Right cardiac atrium (tissue), 5 donors: Measurements from ENCODE around the gene YIF1B. TPM values are rescaled to one million over a fixed set of nuclear protein-coding genes. Genes with fewer than 3 reads are reported as not detected.

Experiments used
- ATAC-seq, 2 donors: fragments of 200-7000 bp; cut with Tn5 transposase; one replicate each; pipeline versions ENCODE4 v1.8.0 to v1.9.1; 2020; ENCODE audit warnings: moderate library complexity in 2 of 2, mild to moderate bottlenecking in 1 of 2
- DNase-seq, 3 donors: peaks; one replicate each; pipeline ENCODE4 v3.0.0-alpha.2; 2020
- H3K27ac ChIP-seq: one replicate; pipeline ENCODE4 v1.5.1; 2013; ENCODE audit warnings: mild to moderate bottlenecking, low read length, control low read depth, moderate library complexity
- H3K27me3 ChIP-seq: one replicate; pipeline ENCODE4 v1.6.1; 2013; ENCODE audit not compliant: control insufficient read depth, insufficient read depth
- H3K4me1 ChIP-seq: one replicate; pipeline ENCODE4 v1.6.1; 2013; ENCODE audit warnings: low read length; ENCODE audit not compliant: control insufficient read depth, insufficient read depth
- H3K4me3 ChIP-seq: one replicate; pipeline ENCODE4 v1.5.1; 2013; ENCODE audit warnings: low read length, control low read depth
- H3K9me3 ChIP-seq: one replicate; pipeline ENCODE4 v1.6.1; 2013; ENCODE audit warnings: low read length; ENCODE audit not compliant: control insufficient read depth
- WGBS: extraction: QIAGEN DNeasy Blood & Tissue Kit; methylation state at CpG from one replicate; pipeline ENCODE4 v1.1.7; 2013; 5-methylcytosine and 5-hydroxymethylcytosine counted together
- intact Hi-C, 4 donors: fragments of 100-400 bp; cut with DNase I; formaldehyde crosslinking; loops; one replicate each; pipeline versions ENCODE4 v1.11.0 to v1.14.0; 2022 to 2023
- polyA plus RNA-seq: library from polyadenylated mRNA; stranded (reverse); fragments of 200-250 nt; gene quantifications from one replicate; pipeline ENCODE4 v1.2.3, GENCODE V29; 2013
- total RNA-seq, 4 donors: library from RNA; stranded (reverse); fragmentation: NEBNext Ultra II Directional; extraction: Animal tissue kit (Norgen Biotek cat#: 25700); gene quantifications; one replicate each; pipeline ENCODE4 v1.2.1, GENCODE V29; 2021
- donor health status: healthy with polysubstance abuse.
- donor health status: DM: no; HTN: yes; CAD: no.
- donor health status: DM: no; HTN: no; CAD: no.
- donor health status: DM: no; HTN: yes; CAD: no; lungs with severe emphysema.
- donor health status: DM: yes; HTN: yes; CAD: no.

Gene YIF1B
- total and polyA plus RNA-seq, 5 donors: 15.9 to 25.7 (median 20.2) TPM

GRCh38 chr19:38317104-38317612, 1.4 kb upstream of the YIF1B start:
- Histone ChIP-seq H3K9me3 (no peaks in the 10 kb centered on the region), H3K27ac (peak overlapping the region; percentile 73), H3K4me3 (no peak overlapping the region), H3K27me3 (no peaks in the 10 kb centered on the region), H3K4me1 (peaks cover 4% of the 10 kb centered on the region)
- ATAC-seq (no peak), DNase-seq (peak in 2 of 3 donors; percentile 23 to 60)
- WGBS: 46% methylated on average over 11 of the region's 11 CpGs
- intact Hi-C loops: loop anchor here in 2 of 4 donors (5.0 kb wide), 2 partner anchors 40 to 60 kb away; partner anchors contain the start of gene PPP1R14A (in 1 of the 2)

- DNase-seq: peak in 1 of 3 donors; percentile 16
- Histone ChIP-seq H3K27me3 (no peaks in the 10 kb centered on the region), H3K27ac (peak overlapping the region; percentile 73), H3K4me3 (peak overlapping the region; percentile 31), H3K9me3 (no peaks in the 10 kb centered on the region), H3K4me1 (peaks cover 4% of the 10 kb centered on the region)
- intact Hi-C loops: loop anchor here in 2 of 4 donors (5.0 kb wide), 2 partner anchors 39 to 59 kb away; partner anchors contain the start of gene PPP1R14A (in 1 of the 2)
- ATAC-seq: no peak
- 34% methylated on average over 8 of the region's 8 CpGs for WGBS
Measured at GRCh38 chr19:38316477-38317067, 825 bp upstream of the YIF1B start.

DNA sequence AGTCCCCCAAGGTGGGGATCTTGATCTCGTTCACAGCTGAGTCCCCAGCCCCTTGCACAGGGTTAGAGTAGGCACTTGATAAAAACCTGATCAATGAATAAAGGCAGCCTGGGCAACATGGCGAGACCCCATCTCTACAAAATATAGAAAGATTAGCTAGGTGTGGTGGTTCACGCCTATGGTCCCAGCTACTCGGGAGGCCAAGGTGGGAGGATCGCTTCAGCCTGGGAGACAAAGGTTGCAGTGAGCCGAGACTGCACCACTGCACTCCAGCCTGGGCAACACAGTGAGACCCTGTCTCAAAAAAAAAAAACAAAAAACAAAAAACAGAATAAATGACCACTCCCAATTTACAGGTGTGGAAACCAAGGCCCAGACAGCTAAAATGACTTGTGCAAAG, 4.8 kb downstream of the YIF1B start:
- intact Hi-C loops: no loop called here
- ATAC-seq (no peak), DNase-seq (no peak)
- Histone ChIP-seq H3K4me1 (no peaks in the 10 kb centered on the region), H3K4me3 (no peak overlapping the region), H3K9me3 (no peaks in the 10 kb centered on the region), H3K27ac (no peak overlapping the region), H3K27me3 (no peaks in the 10 kb centered on the region)
- WGBS: 96% methylated on average over 6 of the region's 6 CpGs

DNA sequence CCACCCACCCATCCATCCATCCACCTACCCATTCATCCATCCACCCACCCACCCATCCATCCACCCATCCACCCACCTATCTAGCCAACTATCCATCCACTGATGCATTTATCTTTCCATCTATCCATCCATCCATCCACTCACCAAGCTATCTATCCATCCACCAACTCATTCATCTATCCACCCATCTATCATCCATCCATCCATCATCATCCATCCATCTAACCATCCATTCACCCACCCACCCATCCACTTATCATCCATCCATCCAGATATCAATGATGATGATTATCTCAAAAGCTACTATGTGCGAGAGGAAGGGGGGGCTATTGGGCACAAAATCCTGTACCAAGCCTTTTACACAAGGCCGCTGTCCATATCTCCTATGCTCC, 5.5 kb downstream of the YIF1B start:
- H3K4me3 ChIP-seq: no peak overlapping the region
- ATAC-seq (no peak), DNase-seq (no peak)
- no peaks in the 10 kb centered on the region for H3K4me1 ChIP-seq
- 96% methylated on average over 2 of the region's 2 CpGs for WGBS
- H3K27me3 ChIP-seq: no peaks in the 10 kb centered on the region
- intact Hi-C loops: no loop called here
- H3K9me3 ChIP-seq: no peaks in the 10 kb centered on the region
- H3K27ac ChIP-seq: no peak overlapping the region

DNA sequence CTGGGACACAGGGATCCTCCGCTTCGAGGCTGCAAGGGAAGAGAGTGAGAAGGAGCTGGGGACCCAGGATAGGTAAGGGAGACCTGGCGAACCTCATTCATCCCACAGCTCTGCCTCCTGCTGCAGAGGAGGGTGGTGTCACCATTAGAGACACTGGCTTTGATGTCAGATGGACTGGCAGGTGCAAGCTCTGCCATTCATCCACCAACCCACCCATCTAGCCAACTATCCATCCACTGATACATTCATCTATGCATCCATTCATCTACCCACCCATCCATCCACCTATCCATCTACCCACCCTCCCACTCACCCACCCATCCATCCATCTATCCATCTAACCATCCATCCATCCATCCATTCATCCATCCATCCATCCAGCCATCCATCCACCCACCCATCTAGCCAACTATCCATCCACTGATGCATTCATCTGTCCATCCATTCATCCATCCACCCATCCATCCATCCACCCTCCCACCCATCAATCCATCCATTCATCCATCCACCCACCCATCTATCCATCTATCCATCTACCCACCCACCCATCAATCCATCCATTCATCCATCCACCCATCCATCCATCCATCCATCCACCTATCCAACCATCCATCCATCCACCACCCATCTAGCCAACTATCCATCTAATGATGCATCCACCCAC, 6.0 kb downstream of the YIF1B start:
- DNase-seq (peak in 1 of 3 donors; percentile 2), ATAC-seq (no peak)
- no peaks in the 10 kb centered on the region for H3K9me3 ChIP-seq
- WGBS: 98% methylated on average over 3 of the region's 3 CpGs
- no peaks in the 10 kb centered on the region for H3K4me1 ChIP-seq
- H3K27me3 ChIP-seq: no peaks in the 10 kb centered on the region
- H3K4me3 ChIP-seq: no peak overlapping the region
- intact Hi-C loops: no loop called here
- H3K27ac ChIP-seq: no peak overlapping the region

- ATAC-seq: no peak
- DNase-seq: peak in 1 of 3 donors; percentile 58
- intact Hi-C loops: no loop called here
Measured at GRCh38 chr19:38308926-38309614, 6.7 kb downstream of the YIF1B start.

GRCh38 chr19:38308006-38308766, 7.6 kb downstream of the YIF1B start:
- Histone ChIP-seq H3K27ac (no peak overlapping the region), H3K4me1 (no peaks in the 10 kb centered on the region), H3K9me3 (no peaks in the 10 kb centered on the region), H3K4me3 (no peak overlapping the region), H3K27me3 (no peaks in the 10 kb centered on the region)
- intact Hi-C loops: no loop called here
- no peak for ATAC-seq
- DNase-seq: peak in 1 of 3 donors; percentile 31
- 89% methylated on average over 12 of the region's 12 CpGs for WGBS

More at GRCh38 chr19:38308926-38309614, 6.7 kb downstream of the YIF1B start:
- Histone ChIP-seq H3K4me1 (no peaks in the 10 kb centered on the region), H3K27me3 (no peaks in the 10 kb centered on the region), H3K4me3 (no peak overlapping the region), H3K9me3 (no peaks in the 10 kb centered on the region), H3K27ac (no peak overlapping the region)
- WGBS: 88% methylated on average over 24 of the region's 24 CpGs

- no peaks in the 10 kb centered on the region for H3K4me1 ChIP-seq
- H3K9me3 ChIP-seq: no peaks in the 10 kb centered on the region
- no peaks in the 10 kb centered on the region for H3K27me3 ChIP-seq
- no peak overlapping the region for H3K4me3 ChIP-seq
- DNase-seq: no peak
- WGBS: 81% methylated on average over 8 of the region's 8 CpGs
- intact Hi-C loops: no loop called here
- no peak overlapping the region for H3K27ac ChIP-seq
- ATAC-seq: no peak
Measured at GRCh38 chr19:38307597-38307996, 8.2 kb downstream of the YIF1B start.

DNA sequence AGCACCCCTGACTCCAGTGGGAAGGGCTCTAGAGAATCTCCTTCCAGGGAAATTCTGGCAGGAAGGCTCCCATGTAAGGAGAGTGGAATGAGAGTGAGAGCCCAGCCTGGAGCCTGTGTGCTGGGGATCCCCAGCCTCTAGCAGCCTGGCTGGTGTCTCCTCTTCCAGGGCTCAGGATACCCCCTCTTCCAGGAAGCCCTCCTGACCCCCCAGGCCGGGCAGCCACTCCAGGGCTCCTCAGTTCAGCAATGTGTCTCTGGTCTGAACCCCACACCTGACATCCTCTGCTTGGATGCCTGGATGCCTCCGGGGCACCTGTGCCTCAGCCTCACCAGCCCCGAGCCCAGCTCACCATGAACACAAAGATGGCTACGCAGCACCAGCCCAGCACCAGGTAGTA, 8.7 kb downstream of the YIF1B start:
- intact Hi-C loops: no loop called here
- Histone ChIP-seq H3K9me3 (no peaks in the 10 kb centered on the region), H3K4me1 (no peaks in the 10 kb centered on the region), H3K27me3 (no peaks in the 10 kb centered on the region), H3K27ac (no peak overlapping the region), H3K4me3 (no peak overlapping the region)
- DNase-seq (peak in 1 of 3 donors; percentile 35), ATAC-seq (no peak)
- 98% methylated on average over 4 of the region's 4 CpGs for WGBS

- Histone ChIP-seq H3K27ac (no peak overlapping the region), H3K4me3 (no peak overlapping the region), H3K4me1 (no peaks in the 10 kb centered on the region), H3K27me3 (no peaks in the 10 kb centered on the region), H3K9me3 (no peaks in the 10 kb centered on the region)
- WGBS: 97% methylated on average over 3 of the region's 3 CpGs
- ATAC-seq: no peak
- peak in 1 of 3 donors; percentile 19 for DNase-seq
- intact Hi-C loops: no loop called here
Measured at GRCh38 chr19:38306236-38306635, 9.5 kb downstream of the YIF1B start.
